IPS-18a (cell line): ENCODE results near the gene PTPN2.

ENCODE experiments used
- H3K27ac ChIP-seq: one replicate; pipeline ENCODE4 v1.5.1; 2013; ENCODE audit warnings: low read length
- H3K27me3 ChIP-seq: one replicate; pipeline ENCODE4 v1.6.1; 2013; ENCODE audit warnings: mild to moderate bottlenecking, low read length; ENCODE audit not compliant: control insufficient read depth, insufficient read depth
- H3K36me3 ChIP-seq: one replicate; pipeline ENCODE4 v1.6.1; 2013; ENCODE audit warnings: low read depth, low read length; ENCODE audit not compliant: control insufficient read depth
- H3K4me1 ChIP-seq: one replicate; pipeline ENCODE4 v1.6.1; 2013; ENCODE audit warnings: low read depth, low read length; ENCODE audit not compliant: control insufficient read depth
- H3K4me3 ChIP-seq: one replicate; pipeline ENCODE4 v1.5.1; 2013; ENCODE audit warnings: low read length
- H3K9ac ChIP-seq: one replicate; pipeline ENCODE4 v1.6.1; 2013; ENCODE audit warnings: mild to moderate bottlenecking, low read length, moderate library complexity
- H3K9me3 ChIP-seq: one replicate; pipeline ENCODE4 v1.6.1; 2013; ENCODE audit warnings: low read depth, low read length; ENCODE audit not compliant: control insufficient read depth

Gene PTPN2

DNA sequence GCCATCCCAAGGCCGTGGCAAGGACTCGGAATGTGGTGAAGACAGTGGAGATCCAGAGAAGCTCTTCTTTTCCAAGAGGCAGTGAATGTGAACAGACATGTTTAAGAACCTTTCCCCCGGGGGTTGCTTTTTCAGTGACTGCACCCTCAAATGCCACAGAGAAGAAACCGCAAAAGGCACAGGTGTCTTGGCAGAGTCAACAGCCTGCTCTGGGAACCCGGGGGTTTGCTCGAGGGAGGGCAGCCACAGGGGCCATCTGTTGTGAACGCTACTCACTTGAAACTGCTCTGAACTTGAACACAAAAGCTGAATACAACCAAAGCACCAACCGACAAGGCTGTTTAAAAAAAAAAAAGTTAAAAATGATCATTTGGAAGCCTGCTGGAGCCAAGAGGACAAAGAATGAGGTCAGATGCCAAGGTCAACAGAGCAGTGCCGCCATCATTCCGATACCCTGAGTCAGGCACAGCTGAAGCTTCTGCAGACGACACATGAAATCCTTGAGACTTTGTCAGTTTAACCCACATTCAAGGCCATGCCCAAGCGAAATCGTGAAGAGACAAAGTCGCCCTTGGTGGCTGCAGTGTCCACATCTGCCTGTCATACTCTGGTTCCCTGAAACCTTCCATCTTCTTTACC is 133.8 kb downstream of the PTPN2 start:
- H3K4me3 ChIP-seq: no peak overlapping the region
- no peaks in the 10 kb centered on the region for H3K27me3 ChIP-seq
- H3K36me3 ChIP-seq: no peaks in the 10 kb centered on the region
- H3K9me3 ChIP-seq: no peaks in the 10 kb centered on the region
- H3K27ac ChIP-seq: no peak overlapping the region
- H3K4me1 ChIP-seq: no peaks in the 10 kb centered on the region
- H3K9ac ChIP-seq: no peak overlapping the region

DNA sequence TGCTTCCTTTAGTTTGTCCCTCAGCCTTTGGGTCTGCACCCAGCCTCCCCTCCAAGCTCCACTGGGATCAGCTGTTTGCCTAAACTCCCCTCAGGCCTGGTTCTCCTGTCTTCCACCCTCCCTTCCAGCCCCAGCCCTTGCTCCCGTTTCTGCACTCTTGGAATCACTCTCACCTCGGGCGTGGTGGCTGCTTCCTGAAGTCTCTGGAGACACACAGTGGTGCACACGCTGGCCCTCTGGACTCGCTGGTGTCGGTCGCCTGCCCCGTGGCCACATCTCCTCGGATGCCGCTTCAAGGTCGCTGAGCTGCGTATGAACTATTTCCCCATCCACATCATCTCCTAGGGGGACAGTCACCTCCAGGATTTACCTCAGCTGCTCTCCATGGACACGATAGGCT is 134.9 kb downstream of the PTPN2 start:
- H3K4me3 ChIP-seq: no peak overlapping the region
- no peaks in the 10 kb centered on the region for H3K9me3 ChIP-seq
- no peaks in the 10 kb centered on the region for H3K27me3 ChIP-seq
- no peaks in the 10 kb centered on the region for H3K4me1 ChIP-seq
- no peak overlapping the region for H3K9ac ChIP-seq
- H3K27ac ChIP-seq: no peak overlapping the region
- no peaks in the 10 kb centered on the region for H3K36me3 ChIP-seq

DNA sequence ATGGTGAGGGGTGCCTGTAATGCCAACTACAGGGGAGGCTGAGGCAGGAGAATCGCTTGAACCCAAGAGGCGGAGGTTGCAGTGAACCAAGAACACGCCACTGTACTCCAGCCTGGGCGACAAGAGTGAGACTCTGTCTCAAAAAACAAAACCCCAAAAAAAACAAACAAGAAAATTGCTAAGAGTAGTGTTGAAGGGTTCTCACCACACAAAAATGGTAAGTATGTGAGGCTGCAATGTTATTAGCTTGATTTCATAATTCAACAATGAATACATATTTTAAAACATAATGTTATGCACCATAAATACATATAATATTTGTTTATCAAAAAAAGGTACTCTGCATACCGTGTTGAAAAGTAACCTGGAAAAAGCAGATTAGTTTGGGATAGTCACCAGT is 135.4 kb downstream of the PTPN2 start:
- no peak overlapping the region for H3K4me3 ChIP-seq
- no peaks in the 10 kb centered on the region for H3K4me1 ChIP-seq
- H3K27me3 ChIP-seq: no peaks in the 10 kb centered on the region
- H3K36me3 ChIP-seq: no peaks in the 10 kb centered on the region
- no peaks in the 10 kb centered on the region for H3K9me3 ChIP-seq
- H3K27ac ChIP-seq: no peak overlapping the region
- no peak overlapping the region for H3K9ac ChIP-seq

DNA sequence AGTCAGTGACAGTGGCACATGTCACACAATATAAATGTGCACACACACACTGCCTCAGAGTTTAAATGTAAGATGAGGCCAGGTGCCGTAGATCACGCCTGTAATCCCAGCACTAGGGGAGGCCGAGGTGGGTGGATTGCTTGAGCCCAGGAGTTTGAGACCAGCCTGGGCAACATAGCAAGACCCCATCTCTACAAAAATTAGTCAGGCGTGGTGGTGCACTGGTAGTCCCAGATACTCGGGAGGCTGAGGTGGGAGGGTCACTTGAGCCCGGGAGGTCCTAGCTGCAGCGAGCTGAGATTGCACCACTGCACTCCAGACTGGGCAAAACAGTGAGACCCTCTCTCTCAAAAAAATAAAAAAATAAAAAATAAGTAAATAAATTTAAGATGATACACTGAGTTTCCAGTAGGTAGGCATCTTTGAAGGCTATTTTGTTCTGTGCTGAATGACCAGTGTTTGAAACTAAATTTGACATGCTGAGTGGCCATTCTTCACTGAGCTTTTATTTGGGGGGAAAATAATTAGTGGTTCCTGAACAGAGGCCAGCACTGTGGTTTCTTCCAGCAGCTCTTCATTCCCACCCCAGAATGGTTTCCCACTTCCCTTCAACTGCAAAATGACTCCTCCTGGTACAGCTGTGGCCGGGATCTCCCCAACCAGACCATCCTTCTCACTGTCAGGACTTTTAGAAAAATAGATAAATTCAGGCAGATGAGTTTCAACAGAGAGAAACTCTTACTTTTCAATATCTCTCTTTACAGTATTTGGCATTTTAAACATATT is 136.3 kb downstream of the PTPN2 start:
- no peak overlapping the region for H3K27ac ChIP-seq
- H3K27me3 ChIP-seq: no peaks in the 10 kb centered on the region
- H3K4me3 ChIP-seq: no peak overlapping the region
- H3K9ac ChIP-seq: no peak overlapping the region
- no peaks in the 10 kb centered on the region for H3K36me3 ChIP-seq
- no peaks in the 10 kb centered on the region for H3K4me1 ChIP-seq
- no peaks in the 10 kb centered on the region for H3K9me3 ChIP-seq

DNA sequence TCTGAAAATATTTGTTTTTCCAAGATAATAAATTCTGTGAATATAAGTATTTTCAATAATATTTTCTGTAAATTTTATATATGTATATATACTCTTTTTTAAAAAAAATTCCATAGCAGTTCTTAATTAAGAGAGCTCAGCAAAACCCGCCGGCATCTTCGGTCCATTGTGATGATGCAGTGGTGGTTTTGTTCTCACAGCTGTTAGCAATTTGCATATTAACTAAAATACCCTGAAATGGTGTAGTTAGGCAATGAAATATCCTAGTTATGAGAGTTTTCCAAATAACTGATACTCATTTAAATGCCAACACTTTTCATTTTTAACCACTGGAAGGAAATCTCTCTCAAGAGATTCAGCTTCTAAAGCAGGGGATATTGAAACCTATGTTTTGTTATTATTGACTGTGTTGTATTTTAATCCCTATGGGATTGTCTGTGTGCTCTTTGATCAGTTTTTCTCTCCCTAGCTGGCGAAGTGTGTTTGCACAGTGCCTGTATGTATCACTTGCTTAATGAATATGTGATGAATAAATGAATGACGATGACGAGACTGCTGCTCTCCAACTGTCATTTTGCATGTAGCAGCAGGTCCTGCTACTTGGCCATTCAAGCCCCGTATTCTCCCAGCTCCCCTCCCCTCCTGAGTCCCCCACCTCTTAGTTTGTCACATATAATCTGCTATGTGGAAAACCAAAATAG is 138.8 kb downstream of the PTPN2 start:
- no peaks in the 10 kb centered on the region for H3K4me1 ChIP-seq
- H3K27me3 ChIP-seq: no peaks in the 10 kb centered on the region
- no peaks in the 10 kb centered on the region for H3K9me3 ChIP-seq
- H3K27ac ChIP-seq: no peak overlapping the region
- H3K9ac ChIP-seq: no peak overlapping the region
- no peaks in the 10 kb centered on the region for H3K36me3 ChIP-seq
- H3K4me3 ChIP-seq: no peak overlapping the region

DNA sequence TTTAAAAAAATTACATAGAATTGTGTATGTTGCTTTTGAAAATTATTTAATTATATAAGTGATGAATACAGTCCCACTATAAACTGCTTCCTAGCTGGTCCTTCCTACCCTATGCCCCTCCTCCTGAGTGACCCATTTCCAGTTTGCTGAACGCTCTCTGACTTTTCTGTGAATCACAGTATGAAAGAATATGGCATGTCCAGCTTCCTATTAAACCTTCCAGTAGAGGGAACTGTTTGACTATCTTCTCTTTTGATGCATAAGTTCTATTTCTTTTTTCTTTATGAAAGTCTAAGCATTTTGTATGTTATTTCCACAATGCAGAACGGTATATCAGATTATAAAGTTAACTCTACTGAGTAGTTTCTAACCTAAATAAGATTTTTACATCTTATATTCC is 139.9 kb downstream of the PTPN2 start:
- Histone ChIP-seq H3K4me3 (no peak overlapping the region), H3K27ac (no peak overlapping the region), H3K36me3 (no peaks in the 10 kb centered on the region), H3K9ac (no peak overlapping the region), H3K27me3 (no peaks in the 10 kb centered on the region), H3K4me1 (no peaks in the 10 kb centered on the region), H3K9me3 (no peaks in the 10 kb centered on the region)

DNA sequence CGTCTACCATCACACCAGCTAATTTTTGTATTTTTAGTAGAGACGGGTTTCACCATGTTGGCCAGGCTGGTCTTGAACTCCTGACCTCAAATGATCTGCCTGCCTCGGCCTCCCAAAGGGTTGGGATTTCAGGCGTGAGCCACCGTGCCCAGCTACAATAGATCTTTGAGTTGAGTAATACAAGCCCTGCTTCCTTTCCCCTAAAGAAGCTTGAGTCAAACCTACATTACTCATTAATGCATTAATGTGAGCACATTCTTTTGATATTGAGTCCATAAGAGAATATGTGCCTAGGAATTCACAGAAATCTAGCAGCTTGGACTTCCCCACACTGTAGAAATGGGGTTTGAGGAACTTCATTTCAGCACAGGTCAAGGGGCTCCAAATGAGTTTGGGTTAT is 141.6 kb downstream of the PTPN2 start:
- no peaks in the 10 kb centered on the region for H3K4me1 ChIP-seq
- H3K4me3 ChIP-seq: no peak overlapping the region
- H3K9me3 ChIP-seq: no peaks in the 10 kb centered on the region
- H3K9ac ChIP-seq: no peak overlapping the region
- H3K27ac ChIP-seq: no peak overlapping the region
- H3K27me3 ChIP-seq: no peaks in the 10 kb centered on the region
- H3K36me3 ChIP-seq: no peaks in the 10 kb centered on the region
